ENCODE data around the gene FIG4.

GRCh38 chr6:109739686-109740085 is 48.6 kb downstream of the FIG4 start:
- TF ChIP-seq CTCF (conservative IDR thresholded peaks at IDR 0.05; ENCODE audit: low read depth, low read length), result no peak
- no peak for TF ChIP-seq EZH2phosphoT487 (IDR thresholded peaks at IDR 0.05; ENCODE audit: borderline replicate concordance, low read length)
- TF ChIP-seq EZH2 (IDR thresholded peaks at IDR 0.05; ENCODE audit: low read length, unreplicated experiment), result no peak

All from PC-3 (cell line).